Large intestine (tissue), 1 donor: ENCODE results near the gene NOTCH2. TPM values are rescaled to one million over a fixed set of nuclear protein-coding genes. Genes with fewer than 3 reads are reported as not detected.

ENCODE experiments used
- polyA plus RNA-seq: library from polyadenylated mRNA; unstranded; fragments of 120-200 nt; gene quantifications from one replicate; pipeline ENCODE4 v1.2.1, GENCODE V29; 2013

NOTCH2 gene
- polyA plus RNA-seq, 1 donor, result 22.6 TPM

Other genes with a start within 250 kb of the NOTCH2 start
- gene ADAM30, start 173.1 kb downstream of the NOTCH2 start, polyA plus RNA-seq, result not detected
- gene SEC22B, start 106.9 kb upstream of the NOTCH2 start, polyA plus RNA-seq, result 41.5 TPM